Mucosa of descending colon (tissue), 3 donors: ENCODE data around the gene TMTC2. TPM values are rescaled to one million over a fixed set of nuclear protein-coding genes. Genes with fewer than 3 reads are reported as not detected.

Source experiments
- ATAC-seq: fragments of 200-7000 bp; cut with Tn5 transposase; one replicate; pipeline ENCODE4 v1.9.1; 2020; ENCODE audit warnings: mild to moderate bottlenecking, moderate library complexity
- DNase-seq, 3 donors: peaks; one replicate each; pipeline ENCODE4 v3.0.0-alpha.2; 2020
- H3K36me3 ChIP-seq: fragments of 200-600 bp; one replicate; pipeline ENCODE4 v1.8.0; 2021; ENCODE audit warnings: low read depth, mild to moderate bottlenecking
- H3K4me1 ChIP-seq: fragments of 200-600 bp; one replicate; pipeline ENCODE4 v1.8.0; 2021; ENCODE audit warnings: low read depth, mild to moderate bottlenecking
- H3K4me3 ChIP-seq: fragments of 200-600 bp; one replicate; pipeline ENCODE4 v1.8.0; 2021; ENCODE audit warnings: mild to moderate bottlenecking
- H3K9me3 ChIP-seq: fragments of 200-600 bp; one replicate; pipeline ENCODE4 v1.8.0; 2021; ENCODE audit warnings: mild to moderate bottlenecking
- intact Hi-C, 2 donors: fragments of 100-400 bp; cut with DNase I in 1 of 2; cut with micrococcal nuclease in 1 of 2; formaldehyde crosslinking; loops; one replicate each; pipeline versions ENCODE4 v1.11.0 to v1.11.1; 2022; cut with DNase I, micrococcal nuclease
- total RNA-seq, 3 donors: library from RNA; stranded (reverse); fragmentation: NEBNext Ultra II Directional in 2 of 3; extraction: Animal tissue kit (Norgen Biotek cat#: 25700) in 2 of 3; gene quantifications; one replicate each; pipeline versions ENCODE4 v1.2.1 to v1.2.4, GENCODE V29; 2021 to 2023
- TF ChIP-seq, protein P1 (sequence below): fragments of 200-600 bp; IDR thresholded peaks from one replicate; pipeline ENCODE4 v1.8.0; 2022; ENCODE audit warnings: antibody characterized with exemption, mild to moderate bottlenecking
- donor health status: DM: no; HTN: no; CAD: no; lungs with moderate emphysema.
- donor health status: DM: no; HTN: no; CAD: no.
- donor health status: DM: no; HTN: yes; CAD: no.

TMTC2 gene
- total RNA-seq, 3 donors from 2014 or later, result 13.3 to 40.4 (median 14.6) TPM

DNA sequence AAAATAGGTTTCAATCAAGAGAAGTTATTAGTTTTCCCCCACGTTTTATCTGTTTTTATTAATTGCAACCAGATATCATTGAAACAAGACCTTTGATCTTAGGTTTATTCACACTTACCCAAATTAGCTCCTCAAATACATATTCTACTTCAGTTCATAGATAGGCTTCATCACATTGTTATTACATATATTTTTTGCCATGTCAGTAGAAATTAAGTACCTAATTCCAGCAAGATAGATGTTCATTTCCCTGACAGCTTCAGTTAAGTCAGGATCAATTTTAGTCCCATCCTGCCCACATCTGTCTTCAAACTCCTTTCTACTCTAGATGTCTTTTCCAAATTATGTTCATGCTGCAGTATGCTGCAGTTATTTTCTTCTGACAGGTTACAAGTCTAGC, 388.8 kb downstream of the TMTC2 start:
- Histone ChIP-seq H3K36me3 (no peaks in the 10 kb centered on the region), H3K4me3 (no peak overlapping the region), H3K4me1 (no peaks in the 10 kb centered on the region), H3K9me3 (no peaks in the 10 kb centered on the region)
- ATAC-seq, result no peak
- TF ChIP-seq, protein P1, sequence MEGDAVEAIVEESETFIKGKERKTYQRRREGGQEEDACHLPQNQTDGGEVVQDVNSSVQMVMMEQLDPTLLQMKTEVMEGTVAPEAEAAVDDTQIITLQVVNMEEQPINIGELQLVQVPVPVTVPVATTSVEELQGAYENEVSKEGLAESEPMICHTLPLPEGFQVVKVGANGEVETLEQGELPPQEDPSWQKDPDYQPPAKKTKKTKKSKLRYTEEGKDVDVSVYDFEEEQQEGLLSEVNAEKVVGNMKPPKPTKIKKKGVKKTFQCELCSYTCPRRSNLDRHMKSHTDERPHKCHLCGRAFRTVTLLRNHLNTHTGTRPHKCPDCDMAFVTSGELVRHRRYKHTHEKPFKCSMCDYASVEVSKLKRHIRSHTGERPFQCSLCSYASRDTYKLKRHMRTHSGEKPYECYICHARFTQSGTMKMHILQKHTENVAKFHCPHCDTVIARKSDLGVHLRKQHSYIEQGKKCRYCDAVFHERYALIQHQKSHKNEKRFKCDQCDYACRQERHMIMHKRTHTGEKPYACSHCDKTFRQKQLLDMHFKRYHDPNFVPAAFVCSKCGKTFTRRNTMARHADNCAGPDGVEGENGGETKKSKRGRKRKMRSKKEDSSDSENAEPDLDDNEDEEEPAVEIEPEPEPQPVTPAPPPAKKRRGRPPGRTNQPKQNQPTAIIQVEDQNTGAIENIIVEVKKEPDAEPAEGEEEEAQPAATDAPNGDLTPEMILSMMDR, result no peak
- intact Hi-C loops, result no loop called here
- no peak for DNase-seq

DNA sequence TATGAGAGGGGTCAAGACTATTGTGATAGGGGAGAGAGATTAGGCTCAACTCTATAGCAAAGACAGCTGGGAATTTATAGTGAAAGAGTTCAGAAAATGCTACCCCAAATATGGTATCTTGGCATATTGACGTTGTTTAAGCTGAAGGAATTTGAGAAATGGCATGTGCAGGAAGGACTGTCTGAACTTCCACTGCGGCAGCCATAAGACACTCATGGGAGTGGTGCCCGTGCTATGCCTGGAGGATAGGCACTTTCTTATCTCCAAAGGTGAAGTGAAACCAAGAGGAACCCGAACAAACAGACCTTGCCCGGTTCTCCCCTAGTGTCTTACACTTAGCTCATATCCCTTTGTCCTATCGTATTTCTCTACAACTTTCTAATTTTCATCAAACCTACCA, 390.3 kb downstream of the TMTC2 start:
- H3K4me1 ChIP-seq, result no peaks in the 10 kb centered on the region
- DNase-seq, result no peak
- no peak for ATAC-seq
- H3K4me3 ChIP-seq, result no peak overlapping the region
- intact Hi-C loops, result no loop called here
- TF ChIP-seq, protein P1, result no peak
- H3K9me3 ChIP-seq, result no peaks in the 10 kb centered on the region
- H3K36me3 ChIP-seq, result no peaks in the 10 kb centered on the region

DNA sequence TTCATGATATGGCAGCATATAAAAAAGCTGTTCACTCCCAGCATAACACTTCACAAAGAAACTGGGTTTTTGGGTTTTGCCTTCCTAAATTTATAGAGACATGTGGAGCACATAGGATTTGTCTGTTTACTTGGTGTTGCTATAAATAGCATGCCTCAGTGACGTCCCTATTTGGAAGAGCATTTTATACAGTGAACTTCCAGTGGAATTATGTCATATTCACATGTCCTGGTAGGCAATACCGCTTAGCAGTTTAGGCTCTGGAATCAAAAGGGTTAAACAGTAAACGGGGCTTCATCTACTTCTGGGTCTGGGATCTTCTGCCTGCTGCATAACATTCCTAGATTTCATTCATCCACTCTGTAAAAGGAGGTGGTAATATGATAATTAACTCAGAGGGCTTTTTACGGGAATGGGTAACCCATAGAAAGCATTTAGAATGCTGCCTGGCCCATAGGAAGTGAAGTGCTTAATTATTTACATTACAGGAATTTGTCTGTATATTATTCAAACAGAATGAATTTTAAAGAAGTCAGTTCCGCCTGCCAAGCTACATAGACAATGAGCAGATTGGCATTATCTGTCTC, 396.1 kb downstream of the TMTC2 start:
- no peak for ATAC-seq
- intact Hi-C loops, result no loop called here
- no peaks in the 10 kb centered on the region for H3K9me3 ChIP-seq
- no peaks in the 10 kb centered on the region for H3K36me3 ChIP-seq
- no peak for DNase-seq
- no peak overlapping the region for H3K4me3 ChIP-seq
- H3K4me1 ChIP-seq, result no peaks in the 10 kb centered on the region
- TF ChIP-seq, protein P1, result no peak

DNA sequence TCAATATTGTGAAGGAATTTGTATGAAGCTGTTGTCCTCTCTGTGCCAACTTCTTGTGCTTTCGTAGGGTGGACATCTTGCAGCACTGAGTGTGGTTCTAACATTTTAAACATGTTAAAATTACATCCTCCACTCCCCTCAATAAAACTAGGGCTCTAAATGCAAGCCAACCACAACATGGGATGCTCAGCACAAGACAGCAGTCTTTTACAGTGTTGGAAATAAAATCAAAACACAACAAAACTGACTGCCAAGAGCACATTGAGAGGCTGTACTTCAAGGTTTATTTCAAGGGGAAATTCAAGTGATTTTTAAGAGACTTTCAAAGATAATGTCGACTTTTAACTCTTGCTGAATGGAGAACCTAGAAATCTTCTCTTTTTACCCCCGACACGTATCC, 396.9 kb downstream of the TMTC2 start:
- no peaks in the 10 kb centered on the region for H3K4me1 ChIP-seq
- intact Hi-C loops, result no loop called here

DNA sequence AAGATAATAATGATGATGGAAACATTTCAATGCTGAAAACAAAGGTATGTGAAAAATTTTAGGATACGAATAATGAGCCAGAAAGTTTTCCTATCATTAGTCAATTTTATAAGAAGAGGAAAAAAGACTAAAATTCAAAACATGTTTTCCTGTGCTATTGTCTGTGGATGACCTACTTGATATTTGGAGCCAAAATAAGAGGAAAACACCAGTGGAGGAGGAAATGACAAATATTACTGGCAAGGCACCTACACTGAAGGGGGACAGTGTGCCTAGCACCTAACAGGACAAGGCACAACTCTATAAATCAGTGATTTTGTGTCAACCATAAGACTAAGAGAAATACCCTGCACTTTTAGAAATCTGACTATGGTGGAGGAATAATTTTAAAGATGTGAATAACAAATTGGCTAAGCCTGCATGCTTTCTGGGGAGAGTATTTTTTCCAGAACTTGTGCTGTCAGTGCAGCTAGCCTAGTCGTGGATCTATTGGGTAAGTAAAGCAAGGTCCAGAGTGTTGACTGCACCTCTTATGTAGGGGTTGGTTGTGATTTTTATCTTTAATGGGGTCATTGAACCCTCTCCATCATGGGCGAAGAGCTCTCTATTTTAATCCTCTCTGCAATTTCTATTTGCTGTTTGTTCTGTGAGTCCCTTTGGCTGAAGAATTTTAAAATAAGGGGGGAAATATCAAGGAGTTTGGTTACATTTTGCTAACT, 398.0 kb downstream of the TMTC2 start:
- no peak overlapping the region for H3K4me3 ChIP-seq
- no peaks in the 10 kb centered on the region for H3K4me1 ChIP-seq
- no peaks in the 10 kb centered on the region for H3K36me3 ChIP-seq
- ATAC-seq, result no peak
- TF ChIP-seq, protein P1, result no peak
- DNase-seq, result no peak
- H3K9me3 ChIP-seq, result no peaks in the 10 kb centered on the region
- intact Hi-C loops, result no loop called here

More for the DNA sequence above, 396.9 kb downstream of the TMTC2 start:
- Histone ChIP-seq H3K4me3 (no peak overlapping the region), H3K9me3 (no peaks in the 10 kb centered on the region), H3K36me3 (no peaks in the 10 kb centered on the region)
- DNase-seq, result no peak
- TF ChIP-seq, protein P1, result no peak
- ATAC-seq, result no peak
